H9 (cell line): ENCODE data around the gene TLR8. TPM values are rescaled to one million over a fixed set of nuclear protein-coding genes. Genes with fewer than 3 reads are reported as not detected.

Experiments
- DNase-seq: peaks from one replicate; pipeline ENCODE4 v3.0.0-alpha.2; 2017
- H2AFZ ChIP-seq: one replicate; pipeline ENCODE4 v1.6.1; 2013; ENCODE audit warnings: mild to moderate bottlenecking, low read length, control low read depth, moderate library complexity
- H2AK5ac ChIP-seq: 2 replicates; pipeline ENCODE4 v1.6.1; 2013; ENCODE audit warnings: low read length, control low read depth, mixed read lengths; ENCODE audit not compliant: insufficient read length
- H2BK120ac ChIP-seq: one replicate; pipeline ENCODE4 v1.6.1; 2013; ENCODE audit warnings: low read depth, mild to moderate bottlenecking, low read length, control low read depth, inconsistent platforms; ENCODE audit not compliant: poor library complexity, severe bottlenecking
- H2BK12ac ChIP-seq: 2 replicates; pipeline ENCODE4 v1.6.1; 2013; ENCODE audit warnings: low read length, control low read depth, mixed read lengths, low read depth; ENCODE audit not compliant: insufficient read length
- H2BK15ac ChIP-seq: 2 replicates; pipeline ENCODE4 v1.6.1; 2013; ENCODE audit warnings: low read depth, low read length, control low read depth
- H2BK20ac ChIP-seq: one replicate; pipeline ENCODE4 v1.6.1; 2013; ENCODE audit warnings: low read depth, mild to moderate bottlenecking, low read length, control low read depth, inconsistent platforms; ENCODE audit not compliant: poor library complexity, severe bottlenecking
- H2BK5ac ChIP-seq: 2 replicates; pipeline ENCODE4 v1.6.1; 2013; ENCODE audit warnings: low read length, control low read depth, mixed read lengths; ENCODE audit not compliant: insufficient read length
- H3K14ac ChIP-seq: 2 replicates; pipeline ENCODE4 v1.6.1; 2013; ENCODE audit warnings: low read length, control low read depth; ENCODE audit not compliant: insufficient read depth
- H3K18ac ChIP-seq: 2 replicates; pipeline ENCODE4 v1.6.1; 2013; ENCODE audit warnings: low read depth, mild to moderate bottlenecking, mixed read lengths, low read length, control low read depth; ENCODE audit not compliant: insufficient read length
- H3K23ac ChIP-seq: 2 replicates; pipeline ENCODE4 v1.6.1; 2013; ENCODE audit warnings: low read length, control low read depth, mixed read lengths, low read depth; ENCODE audit not compliant: insufficient read length
- H3K23me2 ChIP-seq: 2 replicates; pipeline ENCODE4 v1.6.1; 2013; ENCODE audit warnings: low read depth, mild to moderate bottlenecking, mixed read lengths, low read length, control low read depth; ENCODE audit not compliant: insufficient read length, poor library complexity, severe bottlenecking
- H3K27ac ChIP-seq: 2 replicates; pipeline ENCODE4 v1.5.1; 2013; ENCODE audit warnings: low read length, control low read depth, mixed read lengths, low read depth; ENCODE audit not compliant: insufficient read length
- H3K27me3 ChIP-seq: 2 replicates; pipeline ENCODE4 v1.6.1; 2013; ENCODE audit warnings: low read length, control low read depth, inconsistent platforms; ENCODE audit not compliant: insufficient read depth
- H3K4ac ChIP-seq: 2 replicates; pipeline ENCODE4 v1.6.1; 2013; ENCODE audit warnings: low read depth, mild to moderate bottlenecking, control low read depth, inconsistent platforms, low read length, moderate library complexity
- H3K4me1 ChIP-seq: 2 replicates; pipeline ENCODE4 v1.6.1; 2013; ENCODE audit warnings: low read length, control low read depth, inconsistent platforms; ENCODE audit not compliant: insufficient read depth
- H3K4me2 ChIP-seq: 2 replicates; pipeline ENCODE4 v1.6.1; 2013; ENCODE audit warnings: low read length, control low read depth, mixed read lengths; ENCODE audit not compliant: insufficient read length, insufficient read depth
- H3K56ac ChIP-seq: 2 replicates; pipeline ENCODE4 v1.6.1; 2013; ENCODE audit warnings: low read depth, mild to moderate bottlenecking, mixed read lengths, low read length, control low read depth; ENCODE audit not compliant: insufficient read length
- H3K79me1 ChIP-seq: 2 replicates; pipeline ENCODE4 v1.6.1; 2013; ENCODE audit warnings: low read depth, mild to moderate bottlenecking, moderate library complexity, low read length, control low read depth, inconsistent platforms; ENCODE audit not compliant: insufficient read depth, poor library complexity, severe bottlenecking
- H3K79me2 ChIP-seq: 2 replicates; pipeline ENCODE4 v1.6.1; 2013; ENCODE audit warnings: low read length, control low read depth, inconsistent platforms; ENCODE audit not compliant: insufficient read depth
- H3K9ac ChIP-seq: 2 replicates; pipeline ENCODE4 v1.6.1; 2013; ENCODE audit warnings: low read length, control low read depth, mixed read lengths; ENCODE audit not compliant: insufficient read length; ENCODE audit errors: extremely low read depth
- H3K9me3 ChIP-seq: one replicate; pipeline ENCODE4 v1.6.1; 2013; ENCODE audit warnings: low read depth, low read length, inconsistent platforms; ENCODE audit not compliant: control insufficient read depth
- H3T11ph ChIP-seq: one replicate; pipeline ENCODE4 v1.6.1; 2013; ENCODE audit warnings: mild to moderate bottlenecking, low read length, control low read depth, inconsistent platforms
- H4K20me1 ChIP-seq: one replicate; pipeline ENCODE4 v1.6.1; 2013; ENCODE audit not compliant: control insufficient read depth, insufficient read length, insufficient read depth
- H4K5ac ChIP-seq: 2 replicates; pipeline ENCODE4 v1.6.1; 2013; ENCODE audit warnings: low read depth, mild to moderate bottlenecking, mixed read lengths, low read length, control low read depth; ENCODE audit not compliant: insufficient read length
- H4K8ac ChIP-seq: replicated peaks from 2 replicates; pipeline ENCODE4 v1.6.1; 2013; ENCODE audit warnings: low read length, control low read depth, mixed read lengths, low read depth; ENCODE audit not compliant: insufficient read length
- H4K91ac ChIP-seq: 2 replicates; pipeline ENCODE4 v1.6.1; 2013; ENCODE audit warnings: low read depth, mild to moderate bottlenecking, moderate library complexity, mixed read lengths, low read length, control low read depth; ENCODE audit not compliant: insufficient read length
- H3K27ac Mint-ChIP-seq, 3 experiments: 2 replicates in 2 of 3; 3 replicates in 1 of 3; pipeline ENCODE4 v1.8.0; 2020 to 2021; ENCODE audit warnings: mixed read lengths in 3 of 3, mild to moderate bottlenecking in 1 of 3, moderate library complexity in 1 of 3
- H3K27me3 Mint-ChIP-seq: 2 replicates; pipeline ENCODE4 v1.8.0; 2021; ENCODE audit warnings: low read depth, mild to moderate bottlenecking, moderate library complexity, mixed read lengths
- H3K36me3 Mint-ChIP-seq, 3 experiments: 2 replicates in 2 of 3; 3 replicates in 1 of 3; pipeline ENCODE4 v1.8.0; 2020 to 2021; ENCODE audit warnings: low read depth in 3 of 3, mixed read lengths in 3 of 3; ENCODE audit not compliant: insufficient read depth in 1 of 3
- H3K4me1 Mint-ChIP-seq, 2 experiments: 2 replicates each; pipeline ENCODE4 v1.8.0; 2020; ENCODE audit warnings: mixed read lengths in 2 of 2
- H3K4me3 Mint-ChIP-seq, 2 experiments: 2 replicates in 1 of 2; 3 replicates in 1 of 2; pipeline ENCODE4 v1.8.0; 2020 to 2021; ENCODE audit warnings: mild to moderate bottlenecking in 2 of 2, mixed read lengths in 2 of 2, moderate library complexity in 1 of 2
- H3K9me3 Mint-ChIP-seq, 2 experiments: 2 replicates in 1 of 2; 3 replicates in 1 of 2; pipeline ENCODE4 v1.8.0; 2020; ENCODE audit warnings: mild to moderate bottlenecking in 2 of 2, mixed read lengths in 2 of 2, moderate library complexity in 1 of 2
- WGBS: extraction: QIAGEN DNeasy Blood & Tissue Kit; methylation state at CpG from one replicate; pipeline ENCODE4 v1.1.7; 2013; ENCODE audit warnings: missing lambda C conversion rate, low lambda C conversion rate, mixed read lengths; ENCODE audit not compliant: insufficient read length; ENCODE audit errors: extremely low coverage; 5-methylcytosine and 5-hydroxymethylcytosine counted together
- total RNA-seq: library from RNA; stranded (reverse); gene quantifications from 2 replicates; pipeline ENCODE4 v1.2.1, GENCODE V29; 2021
- TF ChIP-seq, protein P1 (sequence below): fragments of 200-600 bp; sonication (generic); conservative IDR thresholded peaks from 3 replicates; pipeline ENCODE4 v1.8.0; 2021; ENCODE audit warnings: antibody characterized with exemption, mild to moderate bottlenecking

Gene TLR8
- total RNA-seq, 1 experiment from 2014 or later, result not detected

DNA sequence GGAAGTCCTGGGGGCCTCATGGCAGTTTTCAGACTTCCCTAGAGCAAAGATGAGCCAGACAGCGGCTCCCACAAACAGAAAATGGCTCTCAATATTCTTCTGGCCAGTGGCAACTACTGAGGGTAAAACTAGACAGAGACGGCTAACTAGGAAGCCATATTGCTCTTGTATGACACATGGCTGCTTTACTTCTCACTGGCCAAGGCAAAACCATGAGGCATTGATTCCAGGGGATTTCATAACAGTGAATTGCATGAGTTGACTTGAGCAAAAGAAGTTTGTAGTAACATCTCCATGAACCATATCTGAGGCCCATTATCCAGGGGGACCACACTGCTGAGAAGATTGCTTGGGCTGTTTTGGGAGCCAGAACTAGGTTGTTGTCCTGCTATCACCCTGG is 13.7 kb upstream of the TLR8 start:
- no peak overlapping the region for H4K5ac ChIP-seq
- DNase-seq, result no peak
- no peak overlapping the region for H2BK20ac ChIP-seq
- H3K23me2 ChIP-seq, result no peaks in the 10 kb centered on the region
- no peaks in the 10 kb centered on the region for H4K20me1 ChIP-seq
- H3K14ac ChIP-seq, result no peak overlapping the region
- no peaks in the 10 kb centered on the region for H3K27me3 ChIP-seq
- no peaks in the 10 kb centered on the region for H3K4me1 ChIP-seq
- H3T11ph ChIP-seq, result no peak overlapping the region
- Mint-ChIP-seq H3K27me3 (peaks cover 3% of the 10 kb centered on the region), H3K36me3 (peaks cover 0 to 5% (median 0%) of the 10 kb centered on the region in 3 experiments; a peak in 2 of 7 replicates), H3K27ac (peak overlapping the region in 1 of 3 experiments; percentile 6; a peak in 1 of 7 replicates), H3K9me3 (peaks cover 59 to 66% of the 10 kb centered on the region in 2 experiments), H3K4me1 (peaks cover 0 to 3% of the 10 kb centered on the region in 2 experiments; a peak in 1 of 4 replicates), H3K4me3 (no peak overlapping the region)
- H3K23ac ChIP-seq, result no peak overlapping the region
- no peak overlapping the region for H2BK120ac ChIP-seq
- H2BK12ac ChIP-seq, result no peak overlapping the region
- H4K91ac ChIP-seq, result no peak overlapping the region
- no CpG with 5 or more reads among the region's 2 CpGs for WGBS
- no peak overlapping the region for H3K27ac ChIP-seq
- H2BK15ac ChIP-seq, result no peak overlapping the region
- H3K9ac ChIP-seq, result no peak overlapping the region
- H4K8ac ChIP-seq, result no peak overlapping the region
- no peak overlapping the region for H2BK5ac ChIP-seq
- H3K9me3 ChIP-seq, result no peaks in the 10 kb centered on the region
- TF ChIP-seq, protein P1, sequence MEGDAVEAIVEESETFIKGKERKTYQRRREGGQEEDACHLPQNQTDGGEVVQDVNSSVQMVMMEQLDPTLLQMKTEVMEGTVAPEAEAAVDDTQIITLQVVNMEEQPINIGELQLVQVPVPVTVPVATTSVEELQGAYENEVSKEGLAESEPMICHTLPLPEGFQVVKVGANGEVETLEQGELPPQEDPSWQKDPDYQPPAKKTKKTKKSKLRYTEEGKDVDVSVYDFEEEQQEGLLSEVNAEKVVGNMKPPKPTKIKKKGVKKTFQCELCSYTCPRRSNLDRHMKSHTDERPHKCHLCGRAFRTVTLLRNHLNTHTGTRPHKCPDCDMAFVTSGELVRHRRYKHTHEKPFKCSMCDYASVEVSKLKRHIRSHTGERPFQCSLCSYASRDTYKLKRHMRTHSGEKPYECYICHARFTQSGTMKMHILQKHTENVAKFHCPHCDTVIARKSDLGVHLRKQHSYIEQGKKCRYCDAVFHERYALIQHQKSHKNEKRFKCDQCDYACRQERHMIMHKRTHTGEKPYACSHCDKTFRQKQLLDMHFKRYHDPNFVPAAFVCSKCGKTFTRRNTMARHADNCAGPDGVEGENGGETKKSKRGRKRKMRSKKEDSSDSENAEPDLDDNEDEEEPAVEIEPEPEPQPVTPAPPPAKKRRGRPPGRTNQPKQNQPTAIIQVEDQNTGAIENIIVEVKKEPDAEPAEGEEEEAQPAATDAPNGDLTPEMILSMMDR, result no peak
- no peak overlapping the region for H2AK5ac ChIP-seq
- H3K79me2 ChIP-seq, result no peaks in the 10 kb centered on the region
- H3K4ac ChIP-seq, result no peak overlapping the region
- H2AFZ ChIP-seq, result no peak overlapping the region
- H3K56ac ChIP-seq, result no peak overlapping the region
- H3K18ac ChIP-seq, result no peak overlapping the region
- no peaks in the 10 kb centered on the region for H3K79me1 ChIP-seq
- no peak overlapping the region for H3K4me2 ChIP-seq
